Cardiac muscle cell (in vitro differentiated cells and primary cell): ENCODE data around the gene POP4. TPM values are rescaled to one million over a fixed set of nuclear protein-coding genes. Genes with fewer than 3 reads are reported as not detected.
"Not testable (repeated sequence)": the region's sequence is repeated elsewhere in the genome, so short reads cannot be mapped to it uniquely, and the experiment has no call there.

Experiments used
- DNase-seq, 2 donors: peaks; one replicate each; pipeline versions ENCODE4 v3.0.0 to v3.0.0-alpha.2; 2010 to 2017; ENCODE audit warnings: low read depth in 1 of 2, low spot score in 1 of 2
- H3K27ac ChIP-seq: fragments of 200-600 bp; sonication (generic); 2 replicates; pipeline ENCODE4 v1.5.1; 2016
- H3K27me3 ChIP-seq: fragments of 200-600 bp; sonication (generic); 2 replicates; pipeline ENCODE4 v1.6.0; 2016; ENCODE audit warnings: control low read depth
- H3K36me3 ChIP-seq: fragments of 200-600 bp; sonication (generic); 2 replicates; pipeline ENCODE4 v1.5.1; 2016; ENCODE audit warnings: control low read depth
- H3K4me1 ChIP-seq: fragments of 200-600 bp; sonication (generic); 2 replicates; pipeline ENCODE4 v1.8.1; 2017; ENCODE audit warnings: low read depth, mild to moderate bottlenecking, mixed run types
- H3K4me3 ChIP-seq: fragments of 200-600 bp; sonication (generic); 2 replicates; pipeline ENCODE4 v1.5.1; 2016; ENCODE audit warnings: mild to moderate bottlenecking
- H3K9me3 ChIP-seq: fragments of 200-600 bp; sonication (generic); 2 replicates; pipeline ENCODE4 v1.5.1; 2017; ENCODE audit warnings: low read depth, mild to moderate bottlenecking, control low read depth
- polyA plus RNA-seq: library from polyadenylated mRNA; unstranded; fragments of >200 nt; fragmentation: Nextera tagmentation; extraction: Ambion mirVana; gene quantifications from 2 replicates; pipeline ENCODE4 v1.2.1, GENCODE V29; 2016
- total RNA-seq: library from RNA; depleted of rRNA; stranded (reverse); fragments of >200 nt; gene quantifications from 2 replicates; pipeline ENCODE4 v1.2.3, GENCODE V29; 2016
- TF ChIP-seq, protein P1 (sequence below): IDR thresholded peaks from 2 replicates; pipeline ENCODE4 v1.5.1; 2012; ENCODE audit warnings: low read depth, mild to moderate bottlenecking, low read length

POP4 gene
- total RNA-seq: 32.0 and 60.6 TPM in 2 replicates
- 86.7 and 89.7 TPM in 2 replicates for polyA plus RNA-seq

DNA sequence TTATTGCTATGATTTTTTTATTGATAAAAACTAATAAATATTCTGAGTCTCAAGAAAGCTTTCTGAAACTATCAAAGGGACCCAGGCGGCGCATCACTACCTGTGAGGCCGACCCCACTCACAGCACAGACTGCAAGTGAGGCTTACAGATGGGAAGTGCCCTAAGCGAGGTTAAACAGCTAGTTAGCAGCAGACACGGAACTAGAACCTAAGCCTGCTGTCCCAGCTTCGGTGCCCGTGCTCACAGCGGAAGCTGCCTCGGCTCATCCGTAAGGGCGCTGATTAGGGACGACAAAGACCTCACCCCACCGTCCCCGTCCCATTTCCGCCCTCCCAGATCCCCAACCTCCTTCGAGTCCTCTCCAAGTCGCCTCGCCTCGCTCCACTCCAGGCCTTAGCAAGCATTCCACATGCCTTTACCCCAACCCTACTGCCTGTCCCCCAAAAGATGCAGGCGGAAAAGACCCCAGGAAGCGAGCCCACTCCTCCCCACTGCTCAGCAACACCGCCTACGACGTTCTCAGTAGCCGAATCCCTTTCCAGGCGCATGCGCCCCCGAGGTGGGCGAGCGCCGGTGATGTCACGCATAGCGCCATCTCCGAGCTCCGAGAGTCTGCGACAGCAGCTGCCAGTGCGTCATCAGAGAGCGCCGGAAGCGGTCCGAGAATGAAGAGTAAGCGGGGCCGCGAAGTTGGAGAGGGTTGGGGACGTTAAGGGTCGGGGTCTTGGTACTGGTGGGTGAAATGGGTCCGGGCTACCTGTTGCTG is at the start of gene POP4:
TSS of gene POP4 (plus strand) at position 631 of the 767 bp plus-strand sequence. CDS start at position 667, 36 bp downstream.
- Histone ChIP-seq H3K9me3 (no peaks in the 10 kb centered on the region), H3K4me1 (peaks cover 9% of the 10 kb centered on the region), H3K27me3 (no peaks in the 10 kb centered on the region), H3K4me3 (peak within 1 kb of the TSS; percentile 95), H3K36me3 (no peaks in the 10 kb centered on the region), H3K27ac (peak within 1 kb of the TSS; percentile 97)
- TF ChIP-seq, protein P1, sequence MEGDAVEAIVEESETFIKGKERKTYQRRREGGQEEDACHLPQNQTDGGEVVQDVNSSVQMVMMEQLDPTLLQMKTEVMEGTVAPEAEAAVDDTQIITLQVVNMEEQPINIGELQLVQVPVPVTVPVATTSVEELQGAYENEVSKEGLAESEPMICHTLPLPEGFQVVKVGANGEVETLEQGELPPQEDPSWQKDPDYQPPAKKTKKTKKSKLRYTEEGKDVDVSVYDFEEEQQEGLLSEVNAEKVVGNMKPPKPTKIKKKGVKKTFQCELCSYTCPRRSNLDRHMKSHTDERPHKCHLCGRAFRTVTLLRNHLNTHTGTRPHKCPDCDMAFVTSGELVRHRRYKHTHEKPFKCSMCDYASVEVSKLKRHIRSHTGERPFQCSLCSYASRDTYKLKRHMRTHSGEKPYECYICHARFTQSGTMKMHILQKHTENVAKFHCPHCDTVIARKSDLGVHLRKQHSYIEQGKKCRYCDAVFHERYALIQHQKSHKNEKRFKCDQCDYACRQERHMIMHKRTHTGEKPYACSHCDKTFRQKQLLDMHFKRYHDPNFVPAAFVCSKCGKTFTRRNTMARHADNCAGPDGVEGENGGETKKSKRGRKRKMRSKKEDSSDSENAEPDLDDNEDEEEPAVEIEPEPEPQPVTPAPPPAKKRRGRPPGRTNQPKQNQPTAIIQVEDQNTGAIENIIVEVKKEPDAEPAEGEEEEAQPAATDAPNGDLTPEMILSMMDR: no peak
- DNase-seq: peak; percentile 96 to 99

- not testable (repeated sequence) for H3K4me1 ChIP-seq, H3K9me3 ChIP-seq, H3K27ac ChIP-seq, DNase-seq, H3K27me3 ChIP-seq, H3K36me3 ChIP-seq, H3K4me3 ChIP-seq
These were observed 47.0 kb upstream of the POP4 start for GRCh38 chr19:29559110-29559509.

- Histone ChIP-seq H3K9me3 (no peaks in the 10 kb centered on the region), H3K27ac (no peak overlapping the region), H3K27me3 (peaks cover 3% of the 10 kb centered on the region), H3K4me3 (no peak overlapping the region), H3K36me3 (no peaks in the 10 kb centered on the region), H3K4me1 (no peaks in the 10 kb centered on the region)
- TF ChIP-seq, protein P1: no peak
- DNase-seq: no peak
These were observed 46.3 kb upstream of the POP4 start for GRCh38 chr19:29559743-29560142.

DNA sequence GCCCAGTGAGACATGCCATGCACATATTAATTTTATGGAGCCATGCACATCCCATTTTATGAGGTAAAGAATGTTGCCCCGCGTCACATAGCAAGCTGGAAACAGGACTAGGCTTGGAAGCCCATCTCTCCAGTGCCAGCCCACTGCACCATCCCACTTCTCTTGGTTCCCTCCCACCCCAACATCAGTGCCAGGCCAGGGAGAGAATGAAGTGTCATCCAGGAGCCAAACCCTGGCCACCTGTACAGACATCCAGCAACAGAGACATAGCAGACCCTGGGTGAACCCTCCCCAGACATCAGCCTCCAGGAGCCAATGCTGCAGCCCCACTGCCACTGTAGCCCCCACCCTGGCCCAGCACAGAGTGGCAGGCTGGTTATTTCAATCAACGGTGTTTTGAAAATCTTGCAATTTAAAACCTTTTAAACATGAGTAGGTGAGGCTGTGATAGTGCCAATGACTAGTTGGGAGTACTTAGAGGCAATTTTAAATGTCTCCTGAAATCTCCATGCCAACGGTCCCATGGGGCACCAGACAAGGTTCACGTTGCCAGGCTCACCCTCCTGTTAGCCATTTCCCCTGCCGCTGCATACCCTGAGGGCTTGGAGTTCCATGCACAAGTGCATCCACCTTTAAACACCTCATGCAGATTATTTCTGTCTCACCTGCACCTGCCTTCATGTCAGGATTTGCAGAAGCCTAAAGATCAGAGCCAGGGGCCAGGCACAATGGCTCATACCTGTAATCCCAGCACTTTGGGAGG is 45.6 kb upstream of the POP4 start:
- TF ChIP-seq, protein P1: no peak
- Histone ChIP-seq H3K27ac (no peak overlapping the region), H3K36me3 (no peaks in the 10 kb centered on the region), H3K4me3 (no peak overlapping the region), H3K27me3 (peaks cover 7% of the 10 kb centered on the region), H3K9me3 (no peaks in the 10 kb centered on the region), H3K4me1 (no peaks in the 10 kb centered on the region)
- DNase-seq: no peak

GRCh38 chr19:29561601-29562000 is 44.5 kb upstream of the POP4 start:
- Histone ChIP-seq H3K4me3 (no peak overlapping the region), H3K9me3 (no peaks in the 10 kb centered on the region), H3K36me3 (no peaks in the 10 kb centered on the region), H3K27me3 (peaks cover 7% of the 10 kb centered on the region), H3K27ac (no peak overlapping the region), H3K4me1 (no peaks in the 10 kb centered on the region)
- TF ChIP-seq, protein P1: no peak
- DNase-seq: no peak
